ENCODE data around the gene ADISSP. TPM values are rescaled to one million over a fixed set of nuclear protein-coding genes. Genes with fewer than 3 reads are reported as not detected.
A peak's percentile ranks its signal among the peaks of the same experiment; 100 is the strongest.

Gene ADISSP
- total and polyA plus RNA-seq, 2 of the 13 experiments (the other 11 are each of a cell fraction or from before 2014, with no cell fraction given) = 38.3 to 90.6 TPM

GRCh38 chr20:3786665-3787323 is 19.2 kb upstream of the ADISSP start, which contains the start of gene CENPB (continued):
- TF ChIP-seq ZFP36 (IDR thresholded peaks at IDR 0.05; ENCODE audit: borderline replicate concordance, low read depth, low read length, partially characterized antibody) (no peak), FOXP4 (CRISPR knock-in tag; IDR thresholded peaks at IDR 0.05) (0 out of 2 replicates have a peak, but pooled peaks have one; percentile 14), PLRG1 (conservative IDR thresholded peaks at IDR 0.05) (no peak), NFYB (CRISPR knock-in tag; IDR thresholded peaks at IDR 0.05) (no peak), ZNF331 (CRISPR knock-in tag; IDR thresholded peaks at IDR 0.05) (peak; percentile 83), POLR2A (IDR thresholded peaks at IDR 0.05; ENCODE audit: insufficient read depth in 1 of 2, low read depth in 2 of 2, low read length in 2 of 2) (peak in 1 of 2 experiments; percentile 69; a peak in 1 of 4 replicates), ARNTL (CRISPR knock-in tag; IDR thresholded peaks at IDR 0.05) (no peak; the same call in 1 of the 2 replicates), DZIP1 (CRISPR knock-in tag; IDR thresholded peaks at IDR 0.05) (no peak), PAXIP1 (CRISPR knock-in tag; conservative IDR thresholded peaks at IDR 0.05) (no peak), ZNF446 (CRISPR knock-in tag; IDR thresholded peaks at IDR 0.05) (no peak), ZKSCAN5 (CRISPR knock-in tag; IDR thresholded peaks at IDR 0.05) (no peak), SETDB1 (CRISPR knock-in tag; IDR thresholded peaks at IDR 0.05; ENCODE audit: borderline replicate concordance) (no peak), ADNP (CRISPR knock-in tag; IDR thresholded peaks at IDR 0.05) (no peak), ZNF282 (IDR thresholded peaks at IDR 0.05; ENCODE audit: partially characterized antibody) (no peak), GABPB1 (CRISPR knock-in tag; IDR thresholded peaks at IDR 0.05) (peak; percentile 68), POLR2AphosphoS2 (IDR thresholded peaks at IDR 0.05; ENCODE audit: low read depth, low read length) (no peak), SRSF4 (IDR thresholded peaks at IDR 0.05; ENCODE audit: low read depth, low read length, poor library complexity, severe bottlenecking) (no peak), ZNF782 (CRISPR knock-in tag; IDR thresholded peaks at IDR 0.05; ENCODE audit: borderline replicate concordance) (no peak), ZNF891 (CRISPR knock-in tag; IDR thresholded peaks at IDR 0.05) (no peak), ZNF24 (IDR thresholded peaks at IDR 0.05) (no peak), KDM4B (CRISPR knock-in tag; IDR thresholded peaks at IDR 0.05) (no peak), NR2F6 (IDR thresholded peaks at IDR 0.05) (no peak), NR2F6 (CRISPR knock-in tag; IDR thresholded peaks at IDR 0.05) (peak; percentile 51; the same call in 1 of the 2 replicates)

Data from HepG2 (cell line).